HepG2 (cell line): ENCODE measurements around the gene DDX24.

Experiments used
- NR2C2 ChIP-seq: sonication (generic); formaldehyde crosslinking; IDR thresholded peaks from 2 replicates; pipeline ENCODE4 v1.4.0; 2020; ENCODE audit warnings: missing genetic modification reagents, mild to moderate bottlenecking, moderate library complexity, borderline replicate concordance
- TOPORS ChIP-seq: sonication (generic); formaldehyde crosslinking; IDR thresholded peaks from 2 replicates; pipeline ENCODE4 v1.8.0; 2023; ENCODE audit warnings: mild to moderate bottlenecking, missing genetic modification reagents
- ZNF224 ChIP-seq: sonication (generic); formaldehyde crosslinking; IDR thresholded peaks from 2 replicates; pipeline ENCODE4 v1.5.0; 2020; ENCODE audit warnings: mild to moderate bottlenecking, missing genetic modification reagents

- TF ChIP-seq NR2C2 (CRISPR knock-in tag): no peak
- no peak for TF ChIP-seq TOPORS (CRISPR knock-in tag)
- no peak for TF ChIP-seq ZNF224 (CRISPR knock-in tag)
Measured at GRCh38 chr14:94066089-94066676, 14.8 kb downstream of the DDX24 start.
